HEK293 (cell line): Measurements from ENCODE around the gene TMOD2.
A peak's percentile ranks its signal among the peaks of the same experiment; 100 is the strongest.

Experiments used
- CTCF ChIA-PET: fragments of 350-600 bp; formaldehyde crosslinking; extraction: SDS; loops from one replicate; lab custom pipeline; 2021; ENCODE audit warnings: antibody characterized with exemption; lab: Yijun Ruan, JAX
- POLR2A ChIA-PET: fragments of 300-600 bp; formaldehyde crosslinking; extraction: SDS; loops from one replicate; lab custom pipeline; 2020; ENCODE audit warnings: antibody characterized with exemption, inconsistent platforms; lab: Yijun Ruan, JAX
- H3K27ac ChIP-seq: fragments of 200-500 bp; sonication (Bioruptor generic); 2 replicates; pipeline ENCODE4 v1.5.1; 2014; ENCODE audit warnings: low read depth, low read length, control low read depth, inconsistent platforms; ENCODE audit errors: extremely low read depth
- H3K36me3 ChIP-seq, 2 experiments: fragments of 200-500 bp in 1 of 2; sonication (Bioruptor generic) in 1 of 2; 1 replicate in 1 of 2; 2 replicates in 1 of 2; pipeline ENCODE4 v1.5.1; 2014 to 2017; ENCODE audit warnings: inconsistent platforms in 2 of 2, low read length in 2 of 2; ENCODE audit not compliant: control insufficient read depth in 2 of 2, insufficient read depth in 1 of 2
- H3K4me1 ChIP-seq: fragments of 200-500 bp; sonication (Bioruptor generic); 2 replicates; pipeline ENCODE4 v1.5.1; 2014; ENCODE audit warnings: mild to moderate bottlenecking, low read length, inconsistent platforms; ENCODE audit not compliant: control insufficient read depth, insufficient read depth
- H3K4me3 ChIP-seq: 2 replicates; pipeline ENCODE4 v1.5.1; 2011; ENCODE audit warnings: low read depth, mild to moderate bottlenecking, control low read depth, low read length, moderate library complexity
- H3K9me3 ChIP-seq: fragments of 200-500 bp; sonication (Bioruptor generic); 2 replicates; pipeline ENCODE4 v1.5.1; 2014; ENCODE audit warnings: low read depth, low read length, inconsistent platforms; ENCODE audit not compliant: control insufficient read depth, insufficient read depth
- FEZF1 ChIP-seq: fragments of 450-650 bp; formaldehyde crosslinking; IDR thresholded peaks from 2 replicates; pipeline ENCODE4 v1.5.1; 2016; ENCODE audit warnings: missing biosample characterization, missing genetic modification characterization
- GLI2 ChIP-seq: fragments of 450-650 bp; formaldehyde crosslinking; IDR thresholded peaks from 2 replicates; pipeline ENCODE4; 2017; ENCODE audit warnings: missing biosample characterization, missing genetic modification characterization, low read depth, borderline replicate concordance
- GLIS1 ChIP-seq: fragments of 450-650 bp; formaldehyde crosslinking; IDR thresholded peaks from 2 replicates; pipeline ENCODE4 v1.5.1; 2016; ENCODE audit warnings: missing biosample characterization, missing genetic modification characterization
- PRDM6 ChIP-seq: fragments of 450-650 bp; formaldehyde crosslinking; IDR thresholded peaks from 2 replicates; pipeline ENCODE4 v1.5.1; 2017; ENCODE audit warnings: missing biosample characterization, missing genetic modification characterization
- REST ChIP-seq: fragments of 450-650 bp; formaldehyde crosslinking; IDR thresholded peaks from 2 replicates; pipeline ENCODE4 v1.5.1; 2016; ENCODE audit warnings: missing biosample characterization, missing genetic modification characterization
- SP7 ChIP-seq: fragments of 450-650 bp; formaldehyde crosslinking; IDR thresholded peaks from 2 replicates; pipeline ENCODE4 v1.5.1; 2016; ENCODE audit warnings: missing biosample characterization, missing genetic modification characterization
- WT1 ChIP-seq: fragments of 450-650 bp; formaldehyde crosslinking; IDR thresholded peaks from 2 replicates; pipeline ENCODE4 v1.5.1; 2016; ENCODE audit warnings: missing biosample characterization, missing genetic modification characterization
- ZBTB11 ChIP-seq: fragments of 450-650 bp; formaldehyde crosslinking; conservative IDR thresholded peaks from 2 replicates; pipeline ENCODE4 v1.5.1; 2016; ENCODE audit warnings: low read depth, missing biosample characterization, missing genetic modification characterization
- ZBTB17 ChIP-seq: fragments of 450-650 bp; formaldehyde crosslinking; IDR thresholded peaks from 2 replicates; pipeline ENCODE4 v1.5.1; 2016; ENCODE audit warnings: missing biosample characterization, missing genetic modification characterization
- ZBTB48 ChIP-seq: fragments of 450-650 bp; formaldehyde crosslinking; IDR thresholded peaks from 2 replicates; pipeline ENCODE4 v1.5.1; 2016; ENCODE audit warnings: missing biosample characterization, missing genetic modification characterization
- ZNF223 ChIP-seq: fragments of 450-650 bp; formaldehyde crosslinking; IDR thresholded peaks from 2 replicates; pipeline ENCODE4 v1.5.1; 2016; ENCODE audit warnings: missing biosample characterization, missing genetic modification characterization
- ZNF302 ChIP-seq: fragments of 450-650 bp; formaldehyde crosslinking; IDR thresholded peaks from 2 replicates; pipeline ENCODE4 v1.5.1; 2016; ENCODE audit warnings: missing biosample characterization, missing genetic modification characterization, low read depth
- ZNF366 ChIP-seq: fragments of 450-650 bp; formaldehyde crosslinking; conservative IDR thresholded peaks from 2 replicates; pipeline ENCODE4 v1.5.1; 2016; ENCODE audit warnings: missing biosample characterization, missing genetic modification characterization
- ZNF510 ChIP-seq: fragments of 450-650 bp; formaldehyde crosslinking; IDR thresholded peaks from 2 replicates; pipeline ENCODE4 v1.5.1; 2018; ENCODE audit warnings: mild to moderate bottlenecking, missing genetic modification characterization, missing biosample characterization; ENCODE audit not compliant: insufficient replicate concordance
- ZNF513 ChIP-seq: fragments of 450-650 bp; IDR thresholded peaks from 2 replicates; pipeline ENCODE4 v1.5.1; 2018; ENCODE audit warnings: missing biosample characterization, missing genetic modification characterization
- ZNF596 ChIP-seq: fragments of 450-650 bp; IDR thresholded peaks from 2 replicates; pipeline ENCODE4 v1.5.0; 2018; ENCODE audit warnings: missing biosample characterization, mild to moderate bottlenecking, missing genetic modification characterization, moderate library complexity
- ZNF664 ChIP-seq: fragments of 450-650 bp; formaldehyde crosslinking; IDR thresholded peaks from 2 replicates; pipeline ENCODE4 v1.5.1; 2016; ENCODE audit warnings: missing biosample characterization, missing genetic modification characterization
- ZNF791 ChIP-seq: fragments of 450-650 bp; formaldehyde crosslinking; IDR thresholded peaks from 2 replicates; pipeline ENCODE4 v1.5.1; 2016; ENCODE audit warnings: missing biosample characterization, missing genetic modification characterization

The TMOD2 gene

GRCh38 chr15:51837792-51838251, 86.4 kb downstream of the TMOD2 start (continued):
- TF ChIP-seq ZNF513 = no peak
- TF ChIP-seq GLIS1 = 0 out of 2 replicates have a peak, but pooled peaks have one; percentile 11
- 0 out of 2 replicates have a peak, but pooled peaks have one; percentile 43 for TF ChIP-seq SP7
- peak; percentile 77 for TF ChIP-seq ZBTB11 (tag by site-specific recombination)
- peak; percentile 39; the same call in 1 of the 2 replicates for TF ChIP-seq FEZF1 (tag by site-specific recombination)
- TF ChIP-seq ZNF664 (tag by site-specific recombination) = no peak
- TF ChIP-seq ZBTB17 = peak; percentile 54; the same call in 1 of the 2 replicates
- no peak; the same call in 1 of the 2 replicates for TF ChIP-seq ZBTB48
- peak; percentile 44; the same call in 1 of the 2 replicates for TF ChIP-seq WT1 (tag by site-specific recombination)
- TF ChIP-seq ZNF596 (tag by site-specific recombination) = no peak

- TF ChIP-seq REST (no peak), PRDM6 (peak; percentile 53)
- POLR2A ChIA-PET = interaction anchor here (1.3 kb wide), 1 partner anchor 9 kb away, joined by 4 read pairs; the partner anchor contains the start of gene TMOD3
- Histone ChIP-seq H3K36me3 (no peaks in the 10 kb centered on the region), H3K27ac (no peak overlapping the region), H3K9me3 (no peaks in the 10 kb centered on the region), H3K4me3 (no peak overlapping the region), H3K4me1 (peaks cover 16% of the 10 kb centered on the region)
- CTCF ChIA-PET = interaction anchor here (0.5 to 0.6 kb wide), 2 partner anchors 66 to 396 kb away, joined by 3 read pairs; no protein-coding TSS in a partner anchor
Measured at GRCh38 chr15:51838270-51838669, 86.9 kb downstream of the TMOD2 start.

GRCh38 chr15:51840692-51841091, 89.3 kb downstream of the TMOD2 start:
- no peak overlapping the region for H3K27ac ChIP-seq
- H3K36me3 ChIP-seq = no peaks in the 10 kb centered on the region
- no peaks in the 10 kb centered on the region for H3K9me3 ChIP-seq
- peaks cover 26% of the 10 kb centered on the region for H3K4me1 ChIP-seq
- TF ChIP-seq GLI2 (no peak), ZNF510 (tag by site-specific recombination) (no peak), WT1 (tag by site-specific recombination) (no peak), ZNF791 (tag by site-specific recombination) (no peak), ZNF366 (no peak), ZNF302 (tag by site-specific recombination) (no peak), ZNF223 (tag by site-specific recombination) (no peak), PRDM6 (peak; percentile 74)
- H3K4me3 ChIP-seq = no peak overlapping the region
- ChIA-PET CTCF (interaction anchor here (0.6 kb wide), 2 partner anchors 547 to 612 kb away, joined by 3 to 6 read pairs; no protein-coding TSS in a partner anchor), POLR2A (no interaction called here)
